Panc1 (cell line): ENCODE data around the gene STARD10.

Experiments
- POLR2AphosphoS5 ChIP-seq: IDR thresholded peaks from 2 replicates; pipeline ENCODE4 v1.6.1; 2012; ENCODE audit warnings: mild to moderate bottlenecking, low read depth, low read length, moderate library complexity
- SIN3A ChIP-seq: IDR thresholded peaks from 2 replicates; pipeline ENCODE4 v1.6.1; 2012; ENCODE audit warnings: low read depth, mild to moderate bottlenecking, low read length, moderate library complexity, borderline replicate concordance; ENCODE audit not compliant: insufficient read depth
- TF ChIP-seq, protein P1 (sequence below): fragments of 450-650 bp; IDR thresholded peaks from 2 replicates; pipeline ENCODE4 v1.5.1; 2017; ENCODE audit warnings: mild to moderate bottlenecking

DNA sequence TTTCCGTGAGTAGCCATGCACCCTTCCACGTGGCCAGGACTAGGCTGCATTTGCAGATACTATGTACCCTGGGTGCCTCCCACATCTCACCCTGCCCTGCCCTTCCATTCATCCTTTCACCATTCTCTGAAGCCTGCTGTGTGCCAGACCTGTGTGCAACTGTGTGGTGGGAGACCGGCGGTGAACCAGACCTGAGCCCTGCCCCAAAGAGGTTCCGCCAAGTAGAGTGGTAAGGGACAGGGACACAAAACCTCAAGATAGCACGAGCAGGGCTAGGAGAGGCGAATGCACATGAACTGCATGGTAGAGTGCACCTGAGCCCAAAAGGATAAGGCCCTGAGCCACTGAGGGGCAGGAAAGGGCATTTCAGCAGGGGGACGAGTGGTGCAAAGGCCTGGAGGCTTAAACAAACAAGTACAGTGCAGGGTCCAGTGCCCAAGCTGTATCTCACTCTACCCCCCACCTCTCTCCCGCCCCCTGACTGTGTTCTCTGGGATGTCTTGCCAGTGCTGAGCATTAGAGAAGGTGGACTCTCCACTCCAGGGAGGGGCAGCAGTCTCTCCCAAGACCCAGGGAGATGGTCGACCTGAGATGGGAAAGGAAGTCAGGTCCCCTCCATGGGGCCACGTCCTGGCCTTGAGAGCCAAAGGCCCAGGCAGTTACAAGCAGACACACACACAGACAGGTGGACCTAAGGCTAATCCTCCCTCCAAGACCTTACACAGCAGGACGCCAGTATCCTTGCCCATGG, 27.5 kb downstream of the STARD10 start:
- TF ChIP-seq, protein P1, sequence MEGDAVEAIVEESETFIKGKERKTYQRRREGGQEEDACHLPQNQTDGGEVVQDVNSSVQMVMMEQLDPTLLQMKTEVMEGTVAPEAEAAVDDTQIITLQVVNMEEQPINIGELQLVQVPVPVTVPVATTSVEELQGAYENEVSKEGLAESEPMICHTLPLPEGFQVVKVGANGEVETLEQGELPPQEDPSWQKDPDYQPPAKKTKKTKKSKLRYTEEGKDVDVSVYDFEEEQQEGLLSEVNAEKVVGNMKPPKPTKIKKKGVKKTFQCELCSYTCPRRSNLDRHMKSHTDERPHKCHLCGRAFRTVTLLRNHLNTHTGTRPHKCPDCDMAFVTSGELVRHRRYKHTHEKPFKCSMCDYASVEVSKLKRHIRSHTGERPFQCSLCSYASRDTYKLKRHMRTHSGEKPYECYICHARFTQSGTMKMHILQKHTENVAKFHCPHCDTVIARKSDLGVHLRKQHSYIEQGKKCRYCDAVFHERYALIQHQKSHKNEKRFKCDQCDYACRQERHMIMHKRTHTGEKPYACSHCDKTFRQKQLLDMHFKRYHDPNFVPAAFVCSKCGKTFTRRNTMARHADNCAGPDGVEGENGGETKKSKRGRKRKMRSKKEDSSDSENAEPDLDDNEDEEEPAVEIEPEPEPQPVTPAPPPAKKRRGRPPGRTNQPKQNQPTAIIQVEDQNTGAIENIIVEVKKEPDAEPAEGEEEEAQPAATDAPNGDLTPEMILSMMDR: no peak
- TF ChIP-seq SIN3A: no peak
- no peak for TF ChIP-seq POLR2AphosphoS5
